Measurements from ENCODE around the gene CS. TPM values are rescaled to one million over a fixed set of nuclear protein-coding genes. Genes with fewer than 3 reads are reported as not detected.
"Not testable (repeated sequence)": the region's sequence is repeated elsewhere in the genome, so short reads cannot be mapped to it uniquely, and the experiment has no call there.

CS gene
- total RNA-seq, result 269 and 280 TPM in 2 replicates

DNA sequence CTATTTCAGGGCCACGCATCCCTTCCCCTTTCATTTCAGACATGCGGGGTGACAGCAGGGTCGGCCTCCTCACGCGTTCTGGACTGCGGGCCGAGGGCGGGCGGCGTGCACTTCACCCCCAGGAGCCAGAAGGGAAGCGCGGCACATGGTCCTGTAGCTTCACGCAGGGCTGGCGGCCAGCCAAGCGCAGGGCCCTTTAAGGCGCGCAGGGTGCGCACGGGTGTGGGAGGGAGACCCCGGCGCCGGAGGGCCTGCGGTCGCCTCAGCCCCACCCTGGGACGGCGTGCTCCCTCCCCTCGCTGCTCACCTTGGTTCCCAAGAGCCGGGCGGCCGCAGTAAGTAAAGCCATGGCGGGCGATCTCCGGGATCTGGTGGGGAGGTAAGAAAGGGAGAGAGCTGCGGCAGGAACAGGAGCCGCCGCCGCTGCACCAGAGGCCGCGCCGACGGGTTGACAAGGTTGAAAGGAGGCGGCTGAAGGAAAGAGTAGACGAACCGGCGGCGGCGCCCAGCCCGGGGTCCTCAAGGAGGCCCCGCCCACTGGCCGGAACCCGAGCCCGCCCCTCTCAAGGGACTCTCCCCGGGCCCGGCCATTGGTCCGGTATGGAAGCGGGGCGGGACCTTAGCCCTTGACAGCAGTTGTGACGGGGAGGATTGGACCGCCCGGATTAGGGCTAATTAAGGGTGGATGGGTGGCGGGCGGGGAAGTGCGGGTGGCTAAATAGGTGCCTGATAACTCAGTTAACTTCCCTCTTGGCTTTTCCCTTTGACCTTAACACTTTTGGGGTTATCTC is at the start of gene CS:
Gene CS (minus strand): TSS at position 478 of the 791 bp plus-strand sequence. CDS start 129 bp downstream, at position 349.
- Mint-ChIP-seq H3K27me3 (ENCODE audit: insufficient read depth) (no peaks in the 10 kb centered on the region), H3K4me3 (peak within 1 kb of the TSS; percentile 98), H3K27ac (peak within 1 kb of the TSS; percentile 90), H3K9me3 (no peaks in the 10 kb centered on the region), H3K4me1 (ENCODE audit: low read depth) (peaks cover 51% of the 10 kb centered on the region), H3K36me3 (ENCODE audit: low read depth) (peaks cover 22% of the 10 kb centered on the region)
- DNase-seq (ENCODE audit: low spot score), result peak; percentile 98
- intact Hi-C loops (cut with micrococcal nuclease), result loop anchor here (1.0 kb wide), 12 partner anchors 16 to 482 kb away; partner anchors contain the start of genes ANKRD52, IL23A, ORMDL2 and PAN2

DNA sequence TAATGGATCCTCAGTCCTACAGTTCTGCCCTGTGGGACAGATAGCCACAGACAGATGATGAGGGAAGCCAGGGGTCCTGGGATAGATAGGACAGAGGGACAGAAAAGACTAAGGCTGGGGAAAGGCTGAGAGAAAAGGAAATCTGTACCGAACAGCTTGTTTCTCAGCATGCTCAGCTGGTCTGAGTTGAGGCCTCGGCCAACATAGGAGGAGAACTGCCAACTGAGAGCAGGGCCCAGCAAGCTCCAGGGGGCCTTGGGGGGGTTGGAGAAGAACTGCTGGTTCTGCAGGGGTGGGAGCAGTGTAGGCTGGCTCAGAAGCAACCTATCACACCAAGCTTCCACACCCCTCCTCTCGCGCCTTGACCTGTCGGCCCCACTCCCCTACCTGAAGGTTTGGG is 48.6 kb upstream of the CS start:
- no peaks in the 10 kb centered on the region for H3K4me1 Mint-ChIP-seq (ENCODE audit: low read depth)
- no peaks in the 10 kb centered on the region for H3K27me3 Mint-ChIP-seq (ENCODE audit: insufficient read depth)
- peaks cover 31% of the 10 kb centered on the region for H3K36me3 Mint-ChIP-seq (ENCODE audit: low read depth)
- no peaks in the 10 kb centered on the region for H3K9me3 Mint-ChIP-seq
- DNase-seq (ENCODE audit: low spot score), result no peak
- no peak overlapping the region for H3K27ac Mint-ChIP-seq
- H3K4me3 Mint-ChIP-seq, result no peak overlapping the region
- intact Hi-C loops (cut with micrococcal nuclease), result no loop called here

- peaks cover 43% of the 10 kb centered on the region for H3K36me3 Mint-ChIP-seq (ENCODE audit: low read depth)
- H3K4me3 Mint-ChIP-seq; intact Hi-C loops (cut with micrococcal nuclease); H3K27ac Mint-ChIP-seq; H3K4me1 Mint-ChIP-seq (ENCODE audit: low read depth); H3K27me3 Mint-ChIP-seq (ENCODE audit: insufficient read depth); DNase-seq (ENCODE audit: low spot score); H3K9me3 Mint-ChIP-seq: not testable (repeated sequence)
Measured at GRCh38 chr12:56347255-56347654, 47.1 kb upstream of the CS start.

GRCh38 chr12:56346675-56347074 is 46.5 kb upstream of the CS start:
- Mint-ChIP-seq H3K27me3 (ENCODE audit: insufficient read depth) (no peaks in the 10 kb centered on the region), H3K4me1 (ENCODE audit: low read depth) (peaks cover under 1% of the 10 kb centered on the region), H3K27ac (no peak overlapping the region), H3K36me3 (ENCODE audit: low read depth) (peaks cover 45% of the 10 kb centered on the region), H3K9me3 (no peaks in the 10 kb centered on the region), H3K4me3 (no peak overlapping the region)
- intact Hi-C loops (cut with micrococcal nuclease), result no loop called here
- DNase-seq (ENCODE audit: low spot score), result no peak

DNA sequence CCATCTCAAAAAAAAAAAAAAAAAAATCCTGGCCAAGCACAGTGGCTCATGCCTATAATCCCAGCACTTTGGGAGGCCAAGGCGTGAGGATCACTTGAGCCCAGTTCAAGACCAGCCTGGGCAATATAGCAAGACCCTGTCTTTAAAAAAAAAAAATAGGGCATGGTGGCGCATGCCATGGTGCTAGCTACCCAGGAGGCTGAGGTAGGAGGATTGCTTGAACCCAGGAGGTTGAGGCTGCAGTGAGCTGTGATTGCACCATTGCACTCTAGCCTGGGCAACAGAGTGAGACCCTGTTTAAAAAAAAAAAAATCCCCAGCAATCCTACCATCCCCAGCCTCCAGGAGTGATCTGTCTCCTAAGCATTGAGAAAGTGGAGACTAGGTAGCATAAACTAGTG is 42.2 kb upstream of the CS start:
- intact Hi-C loops (cut with micrococcal nuclease); H3K9me3 Mint-ChIP-seq; H3K4me3 Mint-ChIP-seq; H3K27me3 Mint-ChIP-seq (ENCODE audit: insufficient read depth); H3K27ac Mint-ChIP-seq; DNase-seq (ENCODE audit: low spot score): not testable (repeated sequence)
- peaks cover 43% of the 10 kb centered on the region for H3K36me3 Mint-ChIP-seq (ENCODE audit: low read depth)
- peaks cover 36% of the 10 kb centered on the region for H3K4me1 Mint-ChIP-seq (ENCODE audit: low read depth)

- no peaks in the 10 kb centered on the region for H3K27me3 Mint-ChIP-seq (ENCODE audit: insufficient read depth)
- no peak for DNase-seq (ENCODE audit: low spot score)
- H3K9me3 Mint-ChIP-seq, result no peaks in the 10 kb centered on the region
- H3K4me3 Mint-ChIP-seq, result no peak overlapping the region
- peaks cover 43% of the 10 kb centered on the region for H3K36me3 Mint-ChIP-seq (ENCODE audit: low read depth)
- intact Hi-C loops (cut with micrococcal nuclease), result no loop called here
- H3K4me1 Mint-ChIP-seq (ENCODE audit: low read depth), result peaks cover 43% of the 10 kb centered on the region
- H3K27ac Mint-ChIP-seq, result no peak overlapping the region
Measured at GRCh38 chr12:56341616-56342015, 41.5 kb upstream of the CS start.

DNA sequence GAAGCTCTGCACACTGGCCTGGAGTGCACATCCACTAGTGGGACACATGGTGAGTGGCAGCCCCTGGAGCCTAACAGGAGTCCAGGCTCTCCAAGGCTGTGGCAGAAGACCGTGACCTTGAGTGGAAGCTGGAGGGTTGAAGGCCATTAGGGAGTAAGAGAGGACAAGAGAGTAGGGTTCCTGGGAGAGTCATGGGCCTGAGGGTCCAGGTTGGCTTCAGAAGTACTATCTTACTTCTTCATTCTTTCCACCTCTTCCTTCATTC is 39.0 kb upstream of the CS start:
- Mint-ChIP-seq H3K36me3 (ENCODE audit: low read depth) (peaks cover 32% of the 10 kb centered on the region), H3K9me3 (no peaks in the 10 kb centered on the region), H3K4me3 (peak overlapping the region; percentile 93), H3K4me1 (ENCODE audit: low read depth) (peaks cover 46% of the 10 kb centered on the region), H3K27me3 (ENCODE audit: insufficient read depth) (no peaks in the 10 kb centered on the region), H3K27ac (peak overlapping the region; percentile 100)
- no peak for DNase-seq (ENCODE audit: low spot score)
- intact Hi-C loops (cut with micrococcal nuclease), result loop anchor here (2.0 to 10.0 kb wide), 3 partner anchors 72 to 746 kb away; partner anchors contain the start of genes COQ10A, NAB2 and TIMELESS

GRCh38 chr12:56338308-56339157 is 38.4 kb upstream of the CS start, which contains the start of gene IL23A:
Gene IL23A, plus strand, starts transcription at chr12:56338884. Its CDS starts 161 bp downstream, at chr12:56339045.
- Mint-ChIP-seq H3K27me3 (ENCODE audit: insufficient read depth) (no peaks in the 10 kb centered on the region), H3K4me1 (ENCODE audit: low read depth) (peaks cover 51% of the 10 kb centered on the region), H3K36me3 (ENCODE audit: low read depth) (peaks cover 28% of the 10 kb centered on the region), H3K9me3 (no peaks in the 10 kb centered on the region), H3K27ac (peak within 1 kb of the TSS; percentile 100), H3K4me3 (peak within 1 kb of the TSS; percentile 93)
- intact Hi-C loops (cut with micrococcal nuclease), result loop anchor here (1.0 to 10.0 kb wide), 9 partner anchors 22 to 746 kb away; partner anchors contain the start of genes COQ10A, CS, NAB2 and RNF41
- peak; percentile 82 for DNase-seq (ENCODE audit: low spot score)

GRCh38 chr12:56337753-56338251 is 37.7 kb upstream of the CS start:
- Mint-ChIP-seq H3K36me3 (ENCODE audit: low read depth) (peaks cover 21% of the 10 kb centered on the region), H3K4me3 (peak overlapping the region; percentile 43), H3K27ac (peak overlapping the region; percentile 77), H3K27me3 (ENCODE audit: insufficient read depth) (no peaks in the 10 kb centered on the region), H3K9me3 (no peaks in the 10 kb centered on the region), H3K4me1 (ENCODE audit: low read depth) (peaks cover 58% of the 10 kb centered on the region)
- DNase-seq (ENCODE audit: low spot score), result no peak
- intact Hi-C loops (cut with micrococcal nuclease), result loop anchor here (1.0 to 10.0 kb wide), 9 partner anchors 22 to 747 kb away; partner anchors contain the start of genes COQ10A, CS, NAB2 and RNF41

GRCh38 chr12:56336361-56337167 is 36.4 kb upstream of the CS start:
- H3K4me1 Mint-ChIP-seq (ENCODE audit: low read depth), result peaks cover 60% of the 10 kb centered on the region

GRCh38 chr12:56335527-56335926 is 35.4 kb upstream of the CS start:
- H3K4me3 Mint-ChIP-seq; DNase-seq (ENCODE audit: low spot score); H3K27ac Mint-ChIP-seq; H3K27me3 Mint-ChIP-seq (ENCODE audit: insufficient read depth); H3K9me3 Mint-ChIP-seq; H3K36me3 Mint-ChIP-seq (ENCODE audit: low read depth): not testable (repeated sequence)
- intact Hi-C loops (cut with micrococcal nuclease), result loop anchor here (2.0 to 10.0 kb wide), 2 partner anchors 183 to 749 kb away; partner anchors contain the start of genes MYL6B and NAB2
- H3K4me1 Mint-ChIP-seq (ENCODE audit: low read depth), result peaks cover 54% of the 10 kb centered on the region

More at GRCh38 chr12:56336361-56337167, 36.4 kb upstream of the CS start:
- Mint-ChIP-seq H3K4me3 (peak overlapping the region; percentile 58), H3K9me3 (no peaks in the 10 kb centered on the region), H3K27me3 (ENCODE audit: insufficient read depth) (no peaks in the 10 kb centered on the region), H3K36me3 (ENCODE audit: low read depth) (peaks cover 14% of the 10 kb centered on the region), H3K27ac (peak overlapping the region; percentile 47)
- intact Hi-C loops (cut with micrococcal nuclease), result loop anchor here (10.0 kb wide), 1 partner anchor 748 kb away; the partner anchor contains the start of gene NAB2
- DNase-seq (ENCODE audit: low spot score), result no peak

DNA sequence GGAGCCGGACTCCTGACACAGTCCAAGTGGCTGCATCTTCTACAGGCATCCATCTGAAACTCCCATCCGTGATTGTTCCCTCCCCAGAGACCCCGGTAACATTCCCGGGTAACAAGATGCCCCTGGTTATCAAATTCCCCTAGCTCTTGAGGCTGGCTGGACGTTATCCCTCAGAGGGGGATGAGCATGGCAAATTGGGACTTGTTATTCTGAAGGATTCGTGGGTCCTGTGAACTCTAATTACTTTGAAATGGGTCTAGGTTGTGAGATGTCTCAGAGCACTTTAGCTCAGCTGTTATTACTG is 34.3 kb upstream of the CS start:
- Mint-ChIP-seq H3K27ac (peak overlapping the region; percentile 100), H3K27me3 (ENCODE audit: insufficient read depth) (no peaks in the 10 kb centered on the region), H3K36me3 (ENCODE audit: low read depth) (peaks cover 8% of the 10 kb centered on the region), H3K4me1 (ENCODE audit: low read depth) (peaks cover 47% of the 10 kb centered on the region), H3K4me3 (peak overlapping the region; percentile 87), H3K9me3 (no peaks in the 10 kb centered on the region)
- intact Hi-C loops (cut with micrococcal nuclease), result loop anchor here (2.0 to 10.0 kb wide), 3 partner anchors 182 to 750 kb away; partner anchors contain the start of genes MYL6B and NAB2
- no peak for DNase-seq (ENCODE audit: low spot score)
